Ramos (cell line): Measurements from ENCODE around the gene RBMY1A1.
"Not testable (repeated sequence)": the region's sequence is repeated elsewhere in the genome, so short reads cannot be mapped to it uniquely, and the experiment has no call there.

Experiments
- in situ Hi-C: fragments of 300-500 bp; cut with MboI; formaldehyde crosslinking; loops from one replicate; pipeline ENCODE4 v1.14.3; 2022; ENCODE audit warnings: low sequenced_read_pairs; ENCODE audit not compliant: unreplicated experiment

RBMY1A1 gene

GRCh38 chrY:21534579-21534978, at the start of gene RBMY1A1:
RBMY1A1 (plus strand) TSS chrY:21534879; CDS start chrY:21536892, 2,013 bp downstream.
- in situ Hi-C loops, result not testable (repeated sequence)

DNA sequence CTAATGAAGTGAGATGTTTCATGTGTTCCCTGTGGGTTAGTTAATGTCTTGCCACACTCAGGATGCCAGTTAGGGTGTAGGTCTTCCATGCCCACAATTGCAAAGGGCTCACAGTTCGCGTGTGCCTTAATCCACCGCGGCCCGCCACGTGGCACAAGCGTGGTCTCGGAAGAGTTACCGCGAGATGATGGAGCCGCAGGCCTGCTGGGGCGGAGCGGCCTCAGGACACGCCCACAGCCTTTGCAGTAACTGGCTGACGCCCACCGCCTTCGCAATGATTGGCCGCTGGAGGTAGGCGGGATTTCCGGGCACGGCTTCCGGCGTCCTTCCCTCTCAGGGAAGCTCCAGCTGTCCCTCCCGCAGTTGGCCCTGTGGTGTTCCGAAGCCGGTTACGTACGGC, 23.6 kb upstream of the RBMY1A1 start, which contains the start of gene RBMY1B:
RBMY1B (plus strand) TSS at position 301 of the 400 bp plus-strand sequence. CDS start 2,013 bp downstream, outside the sequence.
- in situ Hi-C loops, result not testable (repeated sequence)

- in situ Hi-C loops, result not testable (repeated sequence)
These were observed 24.8 kb downstream of the RBMY1A1 start for GRCh38 chrY:21559316-21559984.

DNA sequence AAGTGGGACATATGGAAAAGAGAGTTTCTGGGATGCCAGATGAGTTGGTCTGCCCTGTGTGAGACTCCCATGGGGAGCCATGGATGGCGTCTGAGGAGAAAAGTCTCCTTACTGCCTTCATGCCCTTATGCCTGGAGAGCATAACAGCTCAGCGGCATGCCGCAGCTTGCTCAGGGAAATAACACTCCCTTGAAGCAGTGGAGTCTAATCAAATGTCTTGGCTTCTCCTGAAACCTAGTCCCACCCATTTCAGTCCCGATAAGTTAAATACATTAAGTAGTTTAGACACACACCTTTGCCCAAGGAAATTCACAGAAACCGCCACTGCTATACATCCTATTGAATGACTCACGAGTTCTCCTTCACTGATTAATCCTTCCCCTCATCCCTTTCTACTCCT, 50.8 kb downstream of the RBMY1A1 start:
- in situ Hi-C loops, result no loop called here

DNA sequence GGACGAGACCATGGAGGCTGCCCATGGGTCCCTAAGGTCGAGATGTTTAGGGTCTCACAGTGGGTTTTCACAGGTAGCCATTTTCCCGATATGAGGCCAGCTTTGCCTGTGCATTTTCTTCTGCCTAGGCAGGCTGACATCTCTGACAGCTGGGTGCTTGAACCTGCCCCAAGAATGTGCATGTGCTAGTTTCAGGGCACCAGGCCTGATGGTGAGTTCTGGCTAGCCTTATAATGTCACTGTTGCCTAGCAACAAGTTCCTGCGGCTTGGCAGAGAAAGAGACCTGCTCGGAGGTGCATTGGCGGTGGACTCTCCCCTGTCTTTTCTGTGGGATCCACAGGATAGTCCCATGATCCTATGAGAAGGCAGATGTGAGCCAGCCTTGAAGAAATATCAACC, 51.8 kb downstream of the RBMY1A1 start:
- in situ Hi-C loops, result not testable (repeated sequence)

- in situ Hi-C loops, result no loop called here
These were observed 57.4 kb downstream of the RBMY1A1 start for GRCh38 chrY:21592059-21592458.

GRCh38 chrY:21596287-21596686, 61.6 kb downstream of the RBMY1A1 start:
- in situ Hi-C loops, result not testable (repeated sequence)
